GM20000 (cell line): ENCODE results near the gene GLRX5.

Experiments
- DNase-seq: peaks from one replicate; pipeline ENCODE4 v3.0.0; 2012; ENCODE audit warnings: low spot score
- CTCF ChIP-seq: IDR thresholded peaks from 2 replicates; pipeline ENCODE4 v1.5.1; 2012; ENCODE audit warnings: mild to moderate bottlenecking, control low read depth; ENCODE audit errors: extremely low read depth, missing control alignments

Gene GLRX5

GRCh38 chr14:95533391-95533821 lies 1.4 kb upstream of the GLRX5 start:
- DNase-seq: no peak
- no peak for TF ChIP-seq CTCF

DNA sequence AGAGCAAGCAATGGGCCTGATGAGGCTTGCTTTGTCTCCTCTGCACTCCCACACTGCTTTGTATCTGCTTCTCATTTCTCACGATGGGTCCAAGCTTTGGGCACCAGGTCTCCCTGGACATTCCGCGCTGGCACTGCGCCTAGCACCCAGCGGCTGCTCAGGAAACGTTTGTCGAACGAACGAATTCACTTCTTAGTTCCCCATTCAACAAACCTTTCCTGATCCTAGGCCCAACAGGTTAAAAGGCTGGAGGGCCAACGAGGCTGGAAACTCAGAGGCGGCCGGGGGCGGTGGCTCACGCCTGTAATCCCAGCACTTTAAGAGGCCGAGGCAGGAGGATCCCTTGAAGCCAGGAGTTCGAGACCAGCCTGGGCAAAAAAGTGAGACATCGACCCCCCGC lies 1.0 kb upstream of the GLRX5 start:
- DNase-seq: no peak
- no peak for TF ChIP-seq CTCF

DNA sequence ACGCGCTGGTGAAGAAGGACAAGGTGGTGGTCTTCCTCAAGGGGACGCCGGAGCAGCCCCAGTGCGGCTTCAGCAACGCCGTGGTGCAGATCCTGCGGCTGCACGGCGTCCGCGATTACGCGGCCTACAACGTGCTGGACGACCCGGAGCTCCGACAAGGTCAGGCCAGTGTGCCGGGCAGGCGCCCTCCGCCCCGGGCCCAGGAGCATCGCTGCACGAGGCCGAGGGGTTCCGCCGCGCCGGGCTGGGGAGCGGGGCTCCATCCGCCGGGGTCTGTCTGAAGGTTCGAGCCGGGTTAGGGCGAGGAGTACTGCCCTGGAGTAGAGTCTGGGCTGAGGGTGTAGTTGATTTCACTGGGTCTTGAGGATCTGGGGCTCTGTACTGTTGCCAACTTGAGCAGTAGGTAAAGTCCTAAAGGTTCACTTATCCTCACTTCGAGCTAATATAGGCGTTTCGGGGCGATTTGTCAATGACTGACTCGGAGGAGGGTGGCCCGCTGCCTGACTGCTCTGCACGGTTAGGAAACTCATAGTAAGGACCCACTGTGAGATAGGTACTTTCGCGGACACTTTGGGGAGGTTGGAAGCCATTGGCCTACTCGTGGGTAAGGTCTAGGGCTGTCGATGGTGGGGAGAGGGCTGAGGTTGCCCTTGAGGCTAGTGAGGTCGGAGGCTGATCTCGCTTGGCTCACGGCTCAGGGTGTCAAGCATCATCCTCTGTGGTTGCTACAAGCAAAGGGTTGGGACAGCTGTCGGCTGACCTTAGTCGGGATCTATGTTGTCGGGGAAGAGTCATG lies 574 bp downstream of the GLRX5 start:
- DNase-seq: no peak
- TF ChIP-seq CTCF: no peak

DNA sequence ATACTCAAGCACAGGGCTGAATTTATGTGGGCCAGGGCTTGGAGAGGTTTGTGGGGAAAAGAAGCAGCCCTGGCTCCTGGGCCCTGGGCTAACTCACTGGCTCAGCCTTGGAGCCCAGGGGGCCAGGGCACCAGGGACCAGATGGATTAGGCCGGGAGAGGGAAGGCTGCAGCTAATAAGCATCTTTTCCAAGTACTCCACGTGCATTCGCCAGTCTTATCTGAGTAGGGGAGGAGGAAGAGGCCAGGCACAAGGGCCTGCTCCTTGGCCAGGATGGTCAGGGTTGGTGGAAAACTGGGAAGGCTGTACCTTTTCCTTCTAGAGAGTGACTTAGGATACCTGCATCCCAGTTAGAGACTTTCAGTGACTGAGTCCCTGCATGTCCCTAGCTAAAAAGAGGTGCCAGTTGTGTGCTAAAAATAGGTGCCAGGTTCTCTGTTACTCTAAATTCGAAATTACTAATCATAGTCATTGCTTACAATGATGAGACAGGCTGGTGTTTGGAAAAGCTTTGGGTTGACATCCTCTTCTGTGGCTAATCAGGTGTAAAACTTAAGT lies 1.3 kb downstream of the GLRX5 start:
- TF ChIP-seq CTCF: no peak
- no peak for DNase-seq

DNA sequence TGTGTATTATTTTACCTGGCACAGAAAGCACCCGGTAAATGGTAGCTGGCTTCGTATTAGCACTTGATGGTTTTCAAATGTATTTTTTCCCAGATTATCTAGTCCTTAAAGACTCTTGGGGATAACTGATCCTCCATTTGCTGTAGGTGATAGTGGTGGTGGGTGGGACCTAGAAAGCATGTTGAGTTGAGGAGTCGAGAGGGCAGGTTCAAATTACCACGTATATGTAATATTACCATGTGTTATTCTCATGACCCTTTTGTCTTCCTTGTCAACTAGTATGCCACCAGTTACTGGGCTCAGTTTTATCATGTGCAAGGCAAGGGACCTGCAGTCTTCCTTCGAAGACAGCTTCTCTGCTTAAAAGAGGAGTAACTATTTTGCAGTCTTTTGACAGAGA lies 1.8 kb downstream of the GLRX5 start:
- no peak for TF ChIP-seq CTCF
- DNase-seq: no peak

GRCh38 chr14:95537298-95538089 lies 2.6 kb downstream of the GLRX5 start:
- TF ChIP-seq CTCF: no peak

More at GRCh38 chr14:95537298-95538089, 2.6 kb downstream of the GLRX5 start:
- no peak for DNase-seq
